H1 (cell line): ENCODE measurements around the gene DRGX. TPM values are rescaled to one million over a fixed set of nuclear protein-coding genes. Genes with fewer than 3 reads are reported as not detected.

Experiments used
- BRCA1 ChIP-seq: IDR thresholded peaks from 2 replicates; pipeline ENCODE4 v1.6.1; 2012; ENCODE audit warnings: low read depth, low read length, improper control_type of control experiment
- RNF2 ChIP-seq: fragments of 200-900, 300-1000 bp; sonication (generic); IDR thresholded peaks from 2 replicates; pipeline ENCODE4 v1.7.1; 2016; ENCODE audit warnings: borderline replicate concordance, low read depth, mild to moderate bottlenecking, antibody characterized with exemption, low read length; ENCODE audit not compliant: poor library complexity, severe bottlenecking; ENCODE audit errors: missing control alignments
- TCF12 ChIP-seq: IDR thresholded peaks from 2 replicates; pipeline ENCODE4 v1.6.1; 2011; ENCODE audit warnings: low read depth, mild to moderate bottlenecking, low read length
- polyA plus RNA-seq, 7 experiments: library from polyadenylated mRNA; depleted of rRNA in 3 of 7; stranded (reverse) in 5 of 7; unstranded in 2 of 7; fragments of >200 nt in 5 of 7; fragments of 200-250 nt in 2 of 7; gene quantifications; 1 replicate in 5 of 7; 2 replicates in 1 of 7; 4 replicates in 1 of 7; pipeline versions ENCODE4 v1.2.1 to v1.2.3, GENCODE V29; 2011 to 2013; ENCODE audit warnings: missing spikeins in 2 of 7, mixed read lengths in 2 of 7
- total RNA-seq: library from RNA; stranded (reverse); fragmentation: NEBNext Ultra II Directional; extraction: Animal tissue kit (Norgen Biotek cat#: 25700); gene quantifications from 2 replicates; pipeline ENCODE4 v1.2.1, GENCODE V29; 2021

The DRGX gene
- total and polyA plus RNA-seq, 2 of the 8 experiments (the other 6 are each of a cell fraction or from before 2014, with no cell fraction given), result not detected

DNA sequence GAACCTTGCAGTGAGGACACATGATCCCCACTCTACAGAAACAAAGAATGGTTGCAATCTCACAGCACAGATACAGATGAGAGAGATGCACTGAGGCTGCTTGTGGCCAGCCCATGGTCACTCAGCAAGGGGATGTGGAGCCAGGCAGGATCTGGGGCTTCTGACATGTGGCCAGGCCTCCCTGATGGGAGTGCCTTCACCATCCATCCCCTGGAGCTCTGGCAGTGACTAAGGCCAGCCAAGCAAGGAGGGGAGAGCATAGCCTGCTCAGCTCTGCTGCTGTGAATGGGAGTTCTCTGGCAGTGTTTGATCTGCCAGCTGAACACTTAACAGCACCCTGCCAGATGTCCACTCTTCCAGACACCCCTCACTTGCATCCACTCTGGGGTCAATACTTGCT is 77.1 kb downstream of the DRGX start (continued):
- no peak for TF ChIP-seq TCF12
- TF ChIP-seq BRCA1, result no peak
- no peak for TF ChIP-seq RNF2
